Upper lobe of left lung (tissue), 6 donors: Measurements from ENCODE around the gene NEURL1. TPM values are rescaled to one million over a fixed set of nuclear protein-coding genes. Genes with fewer than 3 reads are reported as not detected.
A peak's percentile ranks its signal among the peaks of the same experiment; 100 is the strongest.

Experiments
- ATAC-seq, 2 donors: fragments of 200-7000 bp; cut with Tn5 transposase; one replicate each; pipeline ENCODE4 v1.9.1; 2022; ENCODE audit warnings: mild to moderate bottlenecking in 2 of 2, moderate library complexity in 2 of 2; ENCODE audit not compliant: low FRiP score in 2 of 2
- DNase-seq, 2 donors: peaks; one replicate each; pipeline ENCODE4 v3.0.0-alpha.2; 2019 to 2020
- H3K27ac ChIP-seq, 4 donors: fragments of 200-600 bp; sonication (generic); one replicate each; pipeline ENCODE4 v1.5.1; 2016 to 2019
- H3K27me3 ChIP-seq, 4 donors: fragments of 200-600 bp; sonication (generic); one replicate each; pipeline ENCODE4 v1.5.1; 2017 to 2019
- H3K36me3 ChIP-seq, 4 donors: fragments of 200-600 bp; sonication (generic); one replicate each; pipeline ENCODE4 v1.5.1; 2016 to 2019
- H3K4me1 ChIP-seq, 4 donors: fragments of 200-600 bp; sonication (generic); one replicate each; pipeline ENCODE4 v1.5.1; 2018 to 2019
- H3K4me3 ChIP-seq, 4 donors: fragments of 200-600 bp; sonication (generic); one replicate each; pipeline ENCODE4 v1.5.1; 2017 to 2019; ENCODE audit warnings: mild to moderate bottlenecking in 2 of 4, moderate library complexity in 1 of 4
- H3K9me3 ChIP-seq, 4 donors: fragments of 200-600 bp; sonication (generic); one replicate each; pipeline ENCODE4 v1.5.1; 2018 to 2019
- CTCF ChIP-seq, 6 experiments: fragments of 450-650 bp in 4 of 6; fragments of 200-600 bp in 2 of 6; sonication (generic) in 2 of 6; IDR thresholded peaks; one replicate each; pipeline ENCODE4 v1.5.1; 2016 to 2019; ENCODE audit warnings: antibody characterized with exemption in 6 of 6
- EP300 ChIP-seq, 4 donors: sonication (generic); formaldehyde crosslinking; IDR thresholded peaks; one replicate each; pipeline ENCODE4 v1.5.1; 2017; ENCODE audit warnings: antibody characterized with exemption in 4 of 4, control low read depth in 2 of 4
- POLR2A ChIP-seq, 4 donors: fragments of 450-650 bp; IDR thresholded peaks; one replicate each; pipeline ENCODE4 v1.5.1; 2016 to 2017; ENCODE audit warnings: antibody characterized with exemption in 4 of 4, mild to moderate bottlenecking in 2 of 4
- POLR2AphosphoS5 ChIP-seq, 2 donors: sonication (generic); formaldehyde crosslinking; IDR thresholded peaks; one replicate each; pipeline ENCODE4 v1.5.1; 2017; ENCODE audit warnings: antibody characterized with exemption in 2 of 2
- WGBS, 2 donors: methylation state at CpG; one replicate each; pipeline ENCODE4 v1.1.5; 2017 to 2018; 5-methylcytosine and 5-hydroxymethylcytosine counted together
- total RNA-seq, 6 donors: library from RNA; depleted of rRNA in 4 of 6; stranded (reverse); fragments of >200 nt in 4 of 6; gene quantifications; one replicate each; pipeline versions ENCODE4 v1.1.0 to v1.2.1, GENCODE V29; 2016 to 2021
- donor health status: DM: no; HTN: no; CAD: no; lungs with moderate emphysema.
- donor health status: DM: no; HTN: yes; CAD: no; lungs with severe emphysema.

NEURL1 gene
- total RNA-seq, 6 donors from 2014 or later: 0.22 to 1.1 (median 0.80) TPM; not detected in 1

- DNase-seq: peak; percentile 53 to 86
- WGBS, 2 donors: 29 to 38% methylated on average over 13 to 14 of the region's 14 CpGs
Observed at GRCh38 chr10:103451091-103451813, 42.3 kb upstream of the NEURL1 start.

GRCh38 chr10:103451831-103452505 lies 41.5 kb upstream of the NEURL1 start, which contains the start of gene CALHM2:
Gene CALHM2, minus strand, starts transcription at chr10:103452370. Its CDS starts 2,429 bp downstream, at chr10:103449941.
- H3K4me1 ChIP-seq: peaks cover 26 to 45% (median 29%) of the 10 kb centered on the region in 4 donors
- H3K36me3 ChIP-seq: peaks cover 0 to 27% (median 19%) of the 10 kb centered on the region in 4 donors
- WGBS, 2 donors: 0 to 2% methylated on average over 10 to 26 of the region's 32 CpGs
- H3K27me3 ChIP-seq: no peaks in the 10 kb centered on the region
- DNase-seq (peak in 1 of 2 donors; percentile 94), ATAC-seq (peak; percentile 61 to 86)
- H3K4me3 ChIP-seq: peak within 1 kb of the TSS; percentile 66 to 75 (median 70)
- H3K9me3 ChIP-seq: no peaks in the 10 kb centered on the region
- TF ChIP-seq EP300 (IDR thresholded peaks at IDR 0.05) (no peak), POLR2AphosphoS5 (IDR thresholded peaks at IDR 0.05) (peak; percentile 15 to 44), CTCF (IDR thresholded peaks at IDR 0.05) (no peak), POLR2A (IDR thresholded peaks at IDR 0.05) (peak in 3 of 4 donors; percentile 21 to 54 (median 40))
- H3K27ac ChIP-seq: peak within 1 kb of the TSS; percentile 77 to 92 (median 88)

More at GRCh38 chr10:103451091-103451813, 42.3 kb upstream of the NEURL1 start:
- Histone ChIP-seq H3K36me3 (peaks cover 0 to 33% (median 26%) of the 10 kb centered on the region in 4 donors), H3K4me3 (peak overlapping the region; percentile 66 to 75 (median 70)), H3K27me3 (no peaks in the 10 kb centered on the region), H3K9me3 (no peaks in the 10 kb centered on the region), H3K27ac (peak overlapping the region; percentile 77 to 92 (median 88)), H3K4me1 (peaks cover 26 to 50% (median 32%) of the 10 kb centered on the region in 4 donors)
- ATAC-seq: peak; percentile 59 to 70
- peak; percentile 49 to 53 for TF ChIP-seq POLR2AphosphoS5 (IDR thresholded peaks at IDR 0.05)
- peak in 1 of 4 donors; percentile 37 for TF ChIP-seq POLR2A (IDR thresholded peaks at IDR 0.05)
- no peak for TF ChIP-seq EP300 (IDR thresholded peaks at IDR 0.05)
- TF ChIP-seq CTCF (IDR thresholded peaks at IDR 0.05): no peak

- no peak for ATAC-seq
- no peaks in the 10 kb centered on the region for H3K27me3 ChIP-seq
- H3K4me3 ChIP-seq: peak overlapping the region; percentile 66 to 75 (median 70)
- 33 to 58% methylated on average over 13 to 27 of the region's 27 CpGs for WGBS, 2 donors
- no peak for DNase-seq
- H3K9me3 ChIP-seq: no peaks in the 10 kb centered on the region
- H3K27ac ChIP-seq: peak overlapping the region; percentile 77 to 92 (median 88)
- TF ChIP-seq POLR2A (IDR thresholded peaks at IDR 0.05) (no peak), POLR2AphosphoS5 (IDR thresholded peaks at IDR 0.05) (no peak), EP300 (IDR thresholded peaks at IDR 0.05) (no peak), CTCF (IDR thresholded peaks at IDR 0.05) (no peak)
- H3K36me3 ChIP-seq: peaks cover 0 to 20% (median 12%) of the 10 kb centered on the region in 4 donors
- H3K4me1 ChIP-seq: peaks cover 26 to 45% (median 29%) of the 10 kb centered on the region in 4 donors
Observed at GRCh38 chr10:103452506-103453230, 40.8 kb upstream of the NEURL1 start.

- no peak for TF ChIP-seq POLR2A (IDR thresholded peaks at IDR 0.05)
- no peak for TF ChIP-seq EP300 (IDR thresholded peaks at IDR 0.05)
- TF ChIP-seq POLR2AphosphoS5 (IDR thresholded peaks at IDR 0.05): no peak
- no peak for TF ChIP-seq CTCF (IDR thresholded peaks at IDR 0.05)
- no peak overlapping the region for H3K27ac ChIP-seq
- ATAC-seq (no peak), DNase-seq (no peak)
- no peaks in the 10 kb centered on the region for H3K9me3 ChIP-seq
- no peaks in the 10 kb centered on the region for H3K27me3 ChIP-seq
- H3K4me1 ChIP-seq: peaks cover 24 to 35% (median 27%) of the 10 kb centered on the region in 4 donors
- H3K4me3 ChIP-seq: no peak overlapping the region
- peaks cover 0 to 12% (median 8%) of the 10 kb centered on the region in 4 donors for H3K36me3 ChIP-seq
- WGBS, 2 donors: 73 to 84% methylated on average over 2 to 4 of the region's 4 CpGs
Observed at GRCh38 chr10:103454026-103454425, 39.5 kb upstream of the NEURL1 start.
